Trophoblast cell (in vitro differentiated cells and primary cell): ENCODE data around the gene RINT1.
"Not testable (repeated sequence)": the region's sequence is repeated elsewhere in the genome, so short reads cannot be mapped to it uniquely, and the experiment has no call there.

Experiments
- DNase-seq, 2 donors: peaks; one replicate each; pipeline ENCODE4 v3.0.0-alpha.2; 2016
- H2AFZ ChIP-seq: 2 replicates; pipeline ENCODE4 v1.6.1; 2013; ENCODE audit warnings: low read length, moderate library complexity, mild to moderate bottlenecking; ENCODE audit not compliant: insufficient read depth, poor library complexity
- H2AK5ac ChIP-seq: 2 replicates; pipeline ENCODE4 v1.6.1; 2013; ENCODE audit warnings: mild to moderate bottlenecking, low read length
- H2BK120ac ChIP-seq: 2 replicates; pipeline ENCODE4 v1.6.1; 2013; ENCODE audit warnings: low read length, mild to moderate bottlenecking, moderate library complexity; ENCODE audit not compliant: insufficient read depth, poor library complexity
- H2BK12ac ChIP-seq: 2 replicates; pipeline ENCODE4 v1.6.1; 2013; ENCODE audit warnings: mild to moderate bottlenecking, low read length, moderate library complexity
- H2BK5ac ChIP-seq: 2 replicates; pipeline ENCODE4 v1.6.1; 2013; ENCODE audit warnings: low read length, low read depth, moderate library complexity, mild to moderate bottlenecking; ENCODE audit not compliant: poor library complexity
- H3K14ac ChIP-seq: 2 replicates; pipeline ENCODE4 v1.6.1; 2013; ENCODE audit warnings: mild to moderate bottlenecking, low read length
- H3K18ac ChIP-seq: 2 replicates; pipeline ENCODE4 v1.6.1; 2013; ENCODE audit warnings: mild to moderate bottlenecking, low read length
- H3K23ac ChIP-seq: 2 replicates; pipeline ENCODE4 v1.6.1; 2013; ENCODE audit warnings: low read length
- H3K27ac ChIP-seq: 2 replicates; pipeline ENCODE4 v1.5.1; 2013; ENCODE audit warnings: low read depth, mild to moderate bottlenecking, inconsistent platforms, low read length, moderate library complexity
- H3K27me3 ChIP-seq: 2 replicates; pipeline ENCODE4 v1.6.1; 2013; ENCODE audit warnings: inconsistent platforms, mild to moderate bottlenecking, low read length, moderate library complexity; ENCODE audit not compliant: insufficient read depth
- H3K36me3 ChIP-seq, 2 experiments: 1 replicate in 1 of 2; 2 replicates in 1 of 2; pipeline ENCODE4 v1.6.1; 2013; ENCODE audit warnings: low read length in 2 of 2, mild to moderate bottlenecking in 2 of 2, moderate library complexity in 1 of 2; ENCODE audit not compliant: insufficient read depth in 2 of 2, control insufficient read depth in 1 of 2
- H3K4ac ChIP-seq: 2 replicates; pipeline ENCODE4 v1.6.1; 2013; ENCODE audit warnings: low read depth, mild to moderate bottlenecking, low read length, moderate library complexity
- H3K4me1 ChIP-seq, 2 experiments: 1 replicate in 1 of 2; 2 replicates in 1 of 2; pipeline ENCODE4 v1.6.1; 2013; ENCODE audit warnings: low read length in 2 of 2, mild to moderate bottlenecking in 2 of 2, moderate library complexity in 1 of 2; ENCODE audit not compliant: insufficient read depth in 2 of 2, control insufficient read depth in 1 of 2
- H3K4me2 ChIP-seq: 2 replicates; pipeline ENCODE4 v1.6.1; 2013; ENCODE audit warnings: inconsistent platforms, mild to moderate bottlenecking, low read length, moderate library complexity
- H3K4me3 ChIP-seq: 2 replicates; pipeline ENCODE4 v1.5.1; 2013; ENCODE audit warnings: mild to moderate bottlenecking, low read depth, low read length, inconsistent platforms
- H3K79me1 ChIP-seq: one replicate; pipeline ENCODE4 v1.6.1; 2013; ENCODE audit warnings: low read length
- H3K79me2 ChIP-seq: 2 replicates; pipeline ENCODE4 v1.6.1; 2013; ENCODE audit warnings: low read length, mild to moderate bottlenecking; ENCODE audit not compliant: control insufficient read depth, insufficient read depth, poor library complexity
- H3K9ac ChIP-seq: 2 replicates; pipeline ENCODE4 v1.6.1; 2013; ENCODE audit warnings: mild to moderate bottlenecking, low read length
- H3K9me3 ChIP-seq: 2 replicates; pipeline ENCODE4 v1.6.1; 2013; ENCODE audit warnings: low read depth, mild to moderate bottlenecking, control low read depth, inconsistent platforms, low read length; ENCODE audit not compliant: insufficient read depth
- H4K12ac ChIP-seq: 2 replicates; pipeline ENCODE4 v1.6.1; 2013; ENCODE audit warnings: low read depth, mild to moderate bottlenecking, low read length, moderate library complexity
- H4K8ac ChIP-seq: 2 replicates; pipeline ENCODE4 v1.6.1; 2013; ENCODE audit warnings: low read depth, mild to moderate bottlenecking, low read length, moderate library complexity
- H4K91ac ChIP-seq: one replicate; pipeline ENCODE4 v1.6.1; 2013; ENCODE audit warnings: low read depth, mild to moderate bottlenecking, low read length, moderate library complexity
- WGBS: extraction: QIAGEN DNeasy Blood & Tissue Kit; methylation state at CpG from one replicate; pipeline ENCODE4 v1.1.7; 2013; ENCODE audit warnings: missing lambda C conversion rate; ENCODE audit not compliant: insufficient read length, insufficient coverage; ENCODE audit errors: extremely low coverage; 5-methylcytosine and 5-hydroxymethylcytosine counted together

RINT1 gene

GRCh38 chr7:105524840-105525239 lies 7.2 kb upstream of the RINT1 start:
- no peak overlapping the region for H3K4ac ChIP-seq
- no peak overlapping the region for H4K91ac ChIP-seq
- no peak overlapping the region for H4K8ac ChIP-seq
- H4K12ac ChIP-seq: no peak overlapping the region
- no CpG with 5 or more reads among the region's 4 CpGs for WGBS
- peaks cover 2% of the 10 kb centered on the region for H3K79me1 ChIP-seq
- no peak overlapping the region for H3K4me2 ChIP-seq
- H3K4me1 ChIP-seq: no peaks in the 10 kb centered on the region
- no peak overlapping the region for H3K14ac ChIP-seq
- no peak overlapping the region for H3K27ac ChIP-seq
- H2AFZ ChIP-seq: no peak overlapping the region
- no peak for DNase-seq
- no peaks in the 10 kb centered on the region for H3K9me3 ChIP-seq
- H3K18ac ChIP-seq: no peak overlapping the region
- peaks cover 2% of the 10 kb centered on the region for H3K79me2 ChIP-seq
- H3K9ac ChIP-seq: no peak overlapping the region
- H3K23ac ChIP-seq: no peak overlapping the region
- no peak overlapping the region for H3K4me3 ChIP-seq
- H3K36me3 ChIP-seq: no peaks in the 10 kb centered on the region
- no peak overlapping the region for H2BK12ac ChIP-seq
- H2AK5ac ChIP-seq: no peak overlapping the region
- H2BK5ac ChIP-seq: no peak overlapping the region
- no peaks in the 10 kb centered on the region for H3K27me3 ChIP-seq
- H2BK120ac ChIP-seq: no peak overlapping the region

- not testable (repeated sequence) for H3K4me3 ChIP-seq, H4K91ac ChIP-seq, H4K8ac ChIP-seq, H2BK5ac ChIP-seq, H3K27ac ChIP-seq, H3K4me1 ChIP-seq, DNase-seq, H2AK5ac ChIP-seq, H2BK12ac ChIP-seq, H3K27me3 ChIP-seq, H2AFZ ChIP-seq, H2BK120ac ChIP-seq, H3K4me2 ChIP-seq, H3K9me3 ChIP-seq, H3K18ac ChIP-seq, H3K23ac ChIP-seq, H3K79me2 ChIP-seq, H3K4ac ChIP-seq, H3K9ac ChIP-seq, H3K79me1 ChIP-seq, H3K36me3 ChIP-seq, H3K14ac ChIP-seq, H4K12ac ChIP-seq
- WGBS: no CpG with 5 or more reads among the region's 5 CpGs
Measured at GRCh38 chr7:105527737-105528136, 4.3 kb upstream of the RINT1 start.

- H2BK120ac ChIP-seq: no peak overlapping the region
- no CpG with 5 or more reads among the region's 10 CpGs for WGBS
Measured at GRCh38 chr7:105530126-105530525, 1.9 kb upstream of the RINT1 start.

GRCh38 chr7:105530546-105530945 lies 1.5 kb upstream of the RINT1 start:
- no peak overlapping the region for H2BK12ac ChIP-seq
- no peak overlapping the region for H4K8ac ChIP-seq
- no peak overlapping the region for H3K14ac ChIP-seq
- no peak overlapping the region for H3K9ac ChIP-seq
- no peak overlapping the region for H3K4me3 ChIP-seq
- H3K4me1 ChIP-seq: peaks cover 4 to 5% of the 10 kb centered on the region in 2 experiments
- no peaks in the 10 kb centered on the region for H3K27me3 ChIP-seq
- peaks cover 4% of the 10 kb centered on the region for H3K79me1 ChIP-seq
- H2BK5ac ChIP-seq: no peak overlapping the region
- H2AK5ac ChIP-seq: no peak overlapping the region
- no peak overlapping the region for H4K12ac ChIP-seq
- H3K4ac ChIP-seq: no peak overlapping the region
- H4K91ac ChIP-seq: no peak overlapping the region
- H3K18ac ChIP-seq: no peak overlapping the region
- H3K9me3 ChIP-seq: peaks cover 1% of the 10 kb centered on the region
- H3K4me2 ChIP-seq: no peak overlapping the region
- H3K23ac ChIP-seq: no peak overlapping the region
- DNase-seq: no peak
- H2AFZ ChIP-seq: no peak overlapping the region
- H3K27ac ChIP-seq: no peak overlapping the region
- WGBS: no CpG with 5 or more reads among the region's 20 CpGs
- peaks cover 8% of the 10 kb centered on the region for H3K79me2 ChIP-seq
- H3K36me3 ChIP-seq: no peaks in the 10 kb centered on the region
- no peak overlapping the region for H2BK120ac ChIP-seq

More at GRCh38 chr7:105530126-105530525, 1.9 kb upstream of the RINT1 start:
- H3K79me2 ChIP-seq: peaks cover 8% of the 10 kb centered on the region
- no peaks in the 10 kb centered on the region for H3K27me3 ChIP-seq
- H4K91ac ChIP-seq: no peak overlapping the region
- no peak overlapping the region for H2AFZ ChIP-seq
- DNase-seq: no peak
- peaks cover 4 to 5% of the 10 kb centered on the region in 2 experiments for H3K4me1 ChIP-seq
- H2BK5ac ChIP-seq: no peak overlapping the region
- H2BK12ac ChIP-seq: no peak overlapping the region
- no peak overlapping the region for H3K18ac ChIP-seq
- H3K14ac ChIP-seq: no peak overlapping the region
- H3K9me3 ChIP-seq: peaks cover 1% of the 10 kb centered on the region
- no peak overlapping the region for H3K9ac ChIP-seq
- H3K23ac ChIP-seq: no peak overlapping the region
- no peak overlapping the region for H3K4me3 ChIP-seq
- no peak overlapping the region for H3K4ac ChIP-seq
- H3K4me2 ChIP-seq: no peak overlapping the region
- H4K12ac ChIP-seq: no peak overlapping the region
- H3K36me3 ChIP-seq: no peaks in the 10 kb centered on the region
- H3K27ac ChIP-seq: no peak overlapping the region
- H3K79me1 ChIP-seq: peaks cover 4% of the 10 kb centered on the region
- no peak overlapping the region for H4K8ac ChIP-seq
- no peak overlapping the region for H2AK5ac ChIP-seq
